Measurements from ENCODE around the gene MAPT.

- TF ChIP-seq CTCF (IDR thresholded peaks at IDR 0.05), result no peak
- TF ChIP-seq POLR2A (IDR thresholded peaks at IDR 0.05), result no peak
Measured at GRCh38 chr17:46000292-46000691, 105.9 kb downstream of the MAPT start.
